Measurements from ENCODE around the gene CD109. TPM values are rescaled to one million over a fixed set of nuclear protein-coding genes. Genes with fewer than 3 reads are reported as not detected.
"Not testable (repeated sequence)": the region's sequence is repeated elsewhere in the genome, so short reads cannot be mapped to it uniquely, and the experiment has no call there.

The CD109 gene
- total RNA-seq, 2 donors from 2014 or later: 6.0 to 8.1 TPM

GRCh38 chr6:73710470-73710869 is 14.5 kb downstream of the CD109 start:
- DNase-seq (ENCODE audit: low spot score): peak; percentile 66
- H3K27ac ChIP-seq: no peak overlapping the region
- WGBS: 54% methylated on average over 2 of the region's 2 CpGs
- H3K36me3 ChIP-seq: no peaks in the 10 kb centered on the region
- intact Hi-C loops (cut with DNase I): no loop called here
- no peaks in the 10 kb centered on the region for H3K9me3 ChIP-seq
- H3K27me3 ChIP-seq (replicated peaks; ENCODE audit: insufficient read depth): no peaks in the 10 kb centered on the region
- TF ChIP-seq POLR2A (IDR thresholded peaks at IDR 0.05): no peak
- peak; percentile 13 for TF ChIP-seq POLR2AphosphoS5 (IDR thresholded peaks at IDR 0.05)
- no peak for TF ChIP-seq CTCF (IDR thresholded peaks at IDR 0.05)
- no peaks in the 10 kb centered on the region for H3K4me1 ChIP-seq (replicated peaks)
- no peak overlapping the region for H3K4me3 ChIP-seq

GRCh38 chr6:73710948-73711347 is 14.9 kb downstream of the CD109 start:
- intact Hi-C loops (cut with DNase I): no loop called here
- 60% methylated on average over 1 of the region's 1 CpG for WGBS
- no peak for DNase-seq (ENCODE audit: low spot score)
- no peaks in the 10 kb centered on the region for H3K27me3 ChIP-seq (replicated peaks; ENCODE audit: insufficient read depth)
- no peaks in the 10 kb centered on the region for H3K36me3 ChIP-seq
- no peak overlapping the region for H3K27ac ChIP-seq
- no peaks in the 10 kb centered on the region for H3K9me3 ChIP-seq
- no peak overlapping the region for H3K4me3 ChIP-seq
- H3K4me1 ChIP-seq (replicated peaks): no peaks in the 10 kb centered on the region
- peak; percentile 2 for TF ChIP-seq POLR2AphosphoS5 (IDR thresholded peaks at IDR 0.05)
- no peak for TF ChIP-seq POLR2A (IDR thresholded peaks at IDR 0.05)

- TF ChIP-seq POLR2A (IDR thresholded peaks at IDR 0.05) (no peak), POLR2AphosphoS5 (IDR thresholded peaks at IDR 0.05) (no peak), CTCF (IDR thresholded peaks at IDR 0.05) (no peak)
- Histone ChIP-seq H3K36me3 (no peaks in the 10 kb centered on the region), H3K4me3 (no peak overlapping the region), H3K9me3 (no peaks in the 10 kb centered on the region), H3K4me1 (replicated peaks) (no peaks in the 10 kb centered on the region), H3K27ac (no peak overlapping the region), H3K27me3 (replicated peaks; ENCODE audit: insufficient read depth) (no peaks in the 10 kb centered on the region)
- intact Hi-C loops (cut with DNase I): no loop called here
- 87% methylated on average over 5 of the region's 5 CpGs for WGBS
- no peak for DNase-seq (ENCODE audit: low spot score)
These were observed 16.7 kb downstream of the CD109 start for GRCh38 chr6:73712535-73713173.

- intact Hi-C loops (cut with DNase I): no loop called here
- 78% methylated on average over 8 of the region's 8 CpGs for WGBS
- Histone ChIP-seq H3K4me1 (replicated peaks) (no peaks in the 10 kb centered on the region), H3K9me3 (no peaks in the 10 kb centered on the region), H3K27ac (no peak overlapping the region), H3K36me3 (no peaks in the 10 kb centered on the region), H3K27me3 (replicated peaks; ENCODE audit: insufficient read depth) (no peaks in the 10 kb centered on the region), H3K4me3 (no peak overlapping the region)
- TF ChIP-seq POLR2A (IDR thresholded peaks at IDR 0.05) (no peak), CTCF (IDR thresholded peaks at IDR 0.05) (no peak)
- DNase-seq (ENCODE audit: low spot score): no peak
These were observed 17.6 kb downstream of the CD109 start for GRCh38 chr6:73713426-73714147.

- intact Hi-C loops (cut with DNase I); H3K27me3 ChIP-seq (replicated peaks; ENCODE audit: insufficient read depth): not testable (repeated sequence)
- 91% methylated on average over 5 of the region's 5 CpGs for WGBS
These were observed 19.1 kb downstream of the CD109 start for GRCh38 chr6:73715111-73715508.

GRCh38 chr6:73719046-73719445 is 23.0 kb downstream of the CD109 start:
- H3K4me3 ChIP-seq: no peak overlapping the region
- 94% methylated on average over 2 of the region's 2 CpGs for WGBS

More at GRCh38 chr6:73715111-73715508, 19.1 kb downstream of the CD109 start:
- not testable (repeated sequence) for H3K4me1 ChIP-seq (replicated peaks); H3K4me3 ChIP-seq; H3K9me3 ChIP-seq; DNase-seq (ENCODE audit: low spot score); H3K27ac ChIP-seq; H3K36me3 ChIP-seq

More at GRCh38 chr6:73719046-73719445, 23.0 kb downstream of the CD109 start:
- H3K27ac ChIP-seq: no peak overlapping the region
- DNase-seq (ENCODE audit: low spot score): no peak
- H3K4me1 ChIP-seq (replicated peaks): no peaks in the 10 kb centered on the region
- intact Hi-C loops (cut with DNase I): no loop called here
- H3K36me3 ChIP-seq: no peaks in the 10 kb centered on the region
- no peaks in the 10 kb centered on the region for H3K27me3 ChIP-seq (replicated peaks; ENCODE audit: insufficient read depth)
- no peak for TF ChIP-seq POLR2A (IDR thresholded peaks at IDR 0.05)
- TF ChIP-seq CTCF (IDR thresholded peaks at IDR 0.05): no peak
- no peak for TF ChIP-seq POLR2AphosphoS5 (IDR thresholded peaks at IDR 0.05)
- H3K9me3 ChIP-seq: no peaks in the 10 kb centered on the region
